H1 (cell line): ENCODE measurements around the gene STX8. TPM values are rescaled to one million over a fixed set of nuclear protein-coding genes. Genes with fewer than 3 reads are reported as not detected.

Experiments used
- CTCF ChIA-PET: fragments of 300-600 bp; sonication (Branson Sonifier 250); formaldehyde crosslinking; loops from one replicate; lab custom pipeline; 2021; ENCODE audit not compliant: partially characterized antibody; lab: Charles Lee
- POLR2A ChIA-PET: fragments of 300-600 bp; sonication (Branson Sonifier 250); formaldehyde crosslinking; loops from one replicate; lab custom pipeline; 2021; ENCODE audit warnings: inconsistent platforms; ENCODE audit not compliant: partially characterized antibody; lab: Charles Lee
- DNase-seq, 2 experiments: peaks; one replicate each; pipeline versions ENCODE4 v3.0.0 to v3.0.0-alpha.2; 2010 to 2022; ENCODE audit warnings: low spot score in 2 of 2, low read depth in 1 of 2, mixed read lengths in 1 of 2
- FAIRE-seq: peaks from 2 replicates; lab custom pipeline; 2011; peaks lifted over from hg19 to GRCh38; lab: Jason Lieb, UNC
- H2AFZ ChIP-seq: 2 replicates; pipeline ENCODE4 v1.8.1; 2012; ENCODE audit warnings: low read length, inconsistent platforms
- H2AK5ac ChIP-seq: 2 replicates; pipeline ENCODE4 v1.6.1; 2013; ENCODE audit warnings: low read depth, low read length
- H2BK120ac ChIP-seq: replicated peaks from 2 replicates; pipeline ENCODE3; 2013; ENCODE audit warnings: low read depth, low read length, inconsistent platforms
- H2BK12ac ChIP-seq: 2 replicates; pipeline ENCODE4 v1.6.1; 2013; ENCODE audit warnings: low read depth, low read length
- H2BK15ac ChIP-seq: 2 replicates; pipeline ENCODE4 v1.6.1; 2013; ENCODE audit warnings: low read length
- H2BK20ac ChIP-seq: 2 replicates; pipeline ENCODE4 v1.6.1; 2013; ENCODE audit warnings: low read length
- H2BK5ac ChIP-seq: 2 replicates; pipeline ENCODE4 v1.6.1; 2013; ENCODE audit warnings: low read depth, low read length
- H3K14ac ChIP-seq: 2 replicates; pipeline ENCODE4 v1.6.1; 2013; ENCODE audit warnings: inconsistent platforms; ENCODE audit not compliant: insufficient read length
- H3K18ac ChIP-seq: 2 replicates; pipeline ENCODE4 v1.6.1; 2013; ENCODE audit warnings: low read length; ENCODE audit errors: extremely low read depth
- H3K23ac ChIP-seq: 2 replicates; pipeline ENCODE4 v1.6.1; 2013; ENCODE audit warnings: inconsistent platforms; ENCODE audit not compliant: insufficient read length
- H3K23me2 ChIP-seq: 2 replicates; pipeline ENCODE4 v1.6.1; 2013; ENCODE audit warnings: low read depth, low read length
- H3K27ac ChIP-seq: 2 replicates; pipeline ENCODE4 v1.6.1; 2011; ENCODE audit warnings: low read depth, low read length, inconsistent platforms
- H3K27me3 ChIP-seq, 4 experiments: replicated peaks in 1 of 4; 1 replicate in 1 of 4; 2 replicates in 3 of 4; pipeline versions ENCODE4 v1.6.1 to v1.8.1; 2011 to 2013; ENCODE audit warnings: low read length in 3 of 4, mild to moderate bottlenecking in 3 of 4, inconsistent platforms in 2 of 4, mixed read lengths in 2 of 4, moderate library complexity in 1 of 4; ENCODE audit not compliant: control insufficient read depth in 3 of 4, insufficient read depth in 3 of 4; ENCODE audit errors: extremely low read depth in 1 of 4
- H3K36me3 ChIP-seq, 4 experiments: 2 replicates each; pipeline versions ENCODE4 v1.6.1 to v1.8.1; 2011 to 2013; ENCODE audit warnings: mild to moderate bottlenecking in 4 of 4, low read length in 3 of 4, moderate library complexity in 2 of 4, control low read depth in 1 of 4, inconsistent platforms in 1 of 4; ENCODE audit not compliant: insufficient read depth in 4 of 4, control insufficient read depth in 2 of 4
- H3K4ac ChIP-seq: replicated peaks from 2 replicates; pipeline ENCODE3; 2013; ENCODE audit warnings: low read length, low read depth, mixed read lengths, inconsistent platforms; ENCODE audit not compliant: insufficient read length
- H3K4me1 ChIP-seq, 4 experiments: replicated peaks in 1 of 4; 1 replicate in 1 of 4; 2 replicates in 3 of 4; pipeline versions ENCODE4 v1.6.1 to v1.8.1; 2011 to 2013; ENCODE audit warnings: low read length in 3 of 4, inconsistent platforms in 2 of 4, mixed read lengths in 1 of 4; ENCODE audit not compliant: insufficient read depth in 4 of 4, control insufficient read depth in 3 of 4
- H3K4me2 ChIP-seq, 2 experiments: 2 replicates each; pipeline versions ENCODE4 v1.6.1 to v1.8.1; 2011 to 2013; ENCODE audit warnings: low read depth in 2 of 2, low read length in 2 of 2, control low read depth in 1 of 2, inconsistent platforms in 1 of 2, mild to moderate bottlenecking in 1 of 2; ENCODE audit not compliant: insufficient read depth in 1 of 2
- H3K4me3 ChIP-seq, 4 experiments: fragments of 200-600, 300-600 bp in 1 of 4; sonication (generic), shearing (Covaris generic), sonication (Bioruptor Twin) in 1 of 4; 2 replicates each; pipeline versions ENCODE4 v1.5.1 to v1.8.1; 2011 to 2016; ENCODE audit warnings: low read length in 4 of 4, low read depth in 3 of 4, control low read depth in 2 of 4, inconsistent platforms in 2 of 4, mild to moderate bottlenecking in 2 of 4, mixed read lengths in 1 of 4, moderate library complexity in 1 of 4; ENCODE audit not compliant: insufficient read depth in 2 of 4; ENCODE audit errors: extremely low read depth in 1 of 4
- H3K56ac ChIP-seq: replicated peaks from 2 replicates; pipeline ENCODE3; 2013; ENCODE audit warnings: low read depth, mild to moderate bottlenecking, mixed read lengths, low read length, inconsistent platforms; ENCODE audit not compliant: insufficient read length
- H3K79me1 ChIP-seq: 2 replicates; pipeline ENCODE4 v1.6.1; 2013; ENCODE audit warnings: low read depth, low read length, control low read depth
- H3K79me2 ChIP-seq, 2 experiments: 2 replicates each; pipeline versions ENCODE4 v1.6.1 to v1.8.1; 2012 to 2013; ENCODE audit warnings: low read length in 2 of 2, mild to moderate bottlenecking in 2 of 2, inconsistent platforms in 1 of 2; ENCODE audit not compliant: insufficient read depth in 2 of 2, control insufficient read depth in 1 of 2
- H3K9ac ChIP-seq, 4 experiments: replicated peaks in 1 of 4; 1 replicate in 1 of 4; 2 replicates in 3 of 4; pipeline versions ENCODE4 v1.6.1 to v1.8.1; 2011 to 2013; ENCODE audit warnings: low read depth in 3 of 4, low read length in 3 of 4, control low read depth in 2 of 4, mild to moderate bottlenecking in 2 of 4, moderate library complexity in 2 of 4, inconsistent platforms in 1 of 4; ENCODE audit errors: extremely low read depth in 1 of 4
- H3K9me3 ChIP-seq, 2 experiments: 2 replicates each; pipeline versions ENCODE4 v1.6.1 to v1.8.1; 2012 to 2013; ENCODE audit warnings: mild to moderate bottlenecking in 2 of 2, moderate library complexity in 2 of 2, control low read depth in 1 of 2, inconsistent platforms in 1 of 2, low read depth in 1 of 2, low read length in 1 of 2, mixed read lengths in 1 of 2; ENCODE audit not compliant: insufficient read depth in 2 of 2
- H4K20me1 ChIP-seq, 2 experiments: replicated peaks in 1 of 2; 2 replicates each; pipeline versions ENCODE3 to v1.8.1; 2011 to 2013; ENCODE audit warnings: inconsistent platforms in 2 of 2, low read length in 2 of 2, mild to moderate bottlenecking in 1 of 2; ENCODE audit not compliant: insufficient read depth in 2 of 2, control insufficient read depth in 1 of 2
- H4K5ac ChIP-seq: 2 replicates; pipeline ENCODE4 v1.6.1; 2013; ENCODE audit warnings: low read length, low read depth, mixed read lengths, inconsistent platforms; ENCODE audit not compliant: insufficient read length
- H4K8ac ChIP-seq: 2 replicates; pipeline ENCODE4 v1.8.0; 2013; ENCODE audit warnings: mild to moderate bottlenecking, moderate library complexity, low read length, inconsistent platforms; ENCODE audit not compliant: insufficient read depth; ENCODE audit errors: extremely low read depth
- H4K91ac ChIP-seq: replicated peaks from 2 replicates; pipeline ENCODE3; 2013; ENCODE audit warnings: low read length, mixed read lengths, inconsistent platforms; ENCODE audit not compliant: insufficient read length
- BRCA1 ChIP-seq: IDR thresholded peaks from 2 replicates; pipeline ENCODE4 v1.6.1; 2012; ENCODE audit warnings: low read depth, low read length, improper control_type of control experiment
- CBX5 ChIP-seq: fragments of 300-800, 300-1000 bp; sonication (generic); IDR thresholded peaks from 2 replicates; pipeline ENCODE4 v1.7.1; 2016; ENCODE audit warnings: antibody characterized with exemption, low read length, low read depth
- CHD1 ChIP-seq: IDR thresholded peaks from 2 replicates; pipeline ENCODE4 v1.6.1; 2012; ENCODE audit warnings: low read depth, low read length, improper control_type of control experiment
- EZH2 ChIP-seq: fragments of 200-600 bp; sonication (generic); IDR thresholded peaks from 2 replicates; pipeline ENCODE4 v1.7.1; 2012; ENCODE audit warnings: low read depth, mild to moderate bottlenecking, moderate library complexity, low read length, inconsistent platforms; ENCODE audit not compliant: severe bottlenecking
- FOSL1 ChIP-seq: IDR thresholded peaks from 2 replicates; pipeline ENCODE4 v1.6.1; 2011; ENCODE audit warnings: mild to moderate bottlenecking, low read depth, low read length, moderate library complexity; ENCODE audit not compliant: insufficient read depth
- GABPA ChIP-seq: IDR thresholded peaks from 2 replicates; pipeline ENCODE4 v1.6.1; 2011; ENCODE audit warnings: mild to moderate bottlenecking, low read length, moderate library complexity, borderline replicate concordance; ENCODE audit not compliant: insufficient read depth
- NANOG ChIP-seq: IDR thresholded peaks from 2 replicates; pipeline ENCODE4 v1.6.1; 2011; ENCODE audit warnings: low read length, low read depth, mild to moderate bottlenecking, inconsistent platforms; ENCODE audit not compliant: insufficient read depth, poor library complexity, severe bottlenecking
- RBBP5 ChIP-seq: IDR thresholded peaks from 2 replicates; pipeline ENCODE4 v1.7.1; 2012; ENCODE audit warnings: low read depth, mild to moderate bottlenecking, inconsistent platforms, low read length, moderate library complexity, borderline replicate concordance
- SIX5 ChIP-seq: IDR thresholded peaks from 2 replicates; pipeline ENCODE4 v1.6.1; 2011; ENCODE audit warnings: mild to moderate bottlenecking, low read depth, low read length
- TAF1 ChIP-seq: IDR thresholded peaks from 2 replicates; pipeline ENCODE4 v1.6.1; 2011; ENCODE audit warnings: mild to moderate bottlenecking, low read depth, low read length
- ZNF274 ChIP-seq: IDR thresholded peaks from 2 replicates; pipeline ENCODE4 v1.7.0; 2012; ENCODE audit warnings: low read length, borderline replicate concordance; ENCODE audit errors: extremely low read depth
- WGBS, 2 experiments: shearing (Covaris generic) in 1 of 2; methylation state at CpG; one replicate each; pipeline versions ENCODE4 v1.1.6 to v1.1.7; 2013 to 2015; ENCODE audit warnings: low lambda C conversion rate in 2 of 2, mixed read lengths in 2 of 2, inconsistent platforms in 1 of 2, low coverage in 1 of 2, missing lambda C conversion rate in 1 of 2; ENCODE audit not compliant: insufficient replicate concordance in 2 of 2, insufficient coverage in 1 of 2, insufficient read length in 1 of 2; ENCODE audit errors: extremely low coverage in 1 of 2, missing lambda C conversion rate in 1 of 2; 5-methylcytosine and 5-hydroxymethylcytosine counted together
- polyA plus RNA-seq, 7 experiments: library from polyadenylated mRNA; depleted of rRNA in 3 of 7; stranded (reverse) in 5 of 7; unstranded in 2 of 7; fragments of >200 nt in 5 of 7; fragments of 200-250 nt in 2 of 7; gene quantifications; 1 replicate in 5 of 7; 2 replicates in 1 of 7; 4 replicates in 1 of 7; pipeline versions ENCODE4 v1.2.1 to v1.2.3, GENCODE V29; 2011 to 2013; ENCODE audit warnings: missing spikeins in 2 of 7, mixed read lengths in 2 of 7
- total RNA-seq: library from RNA; stranded (reverse); fragmentation: NEBNext Ultra II Directional; extraction: Animal tissue kit (Norgen Biotek cat#: 25700); gene quantifications from 2 replicates; pipeline ENCODE4 v1.2.1, GENCODE V29; 2021

Gene STX8
- total and polyA plus RNA-seq, 2 of the 8 experiments (the other 6 are each of a cell fraction or from before 2014, with no cell fraction given): 22.8 to 42.5 TPM

- no peaks in the 10 kb centered on the region for H3K79me1 ChIP-seq
- no peak overlapping the region for H3K4me3 ChIP-seq
- no peak overlapping the region for H3K18ac ChIP-seq
- no peaks in the 10 kb centered on the region for H4K20me1 ChIP-seq
- CTCF ChIA-PET: interaction anchor here (0.8 to 0.9 kb wide), 2 partner anchors 12 to 17 kb away, joined by 3 read pairs; no protein-coding TSS in a partner anchor
- H2AFZ ChIP-seq: no peak overlapping the region
- no peak overlapping the region for H3K9ac ChIP-seq
- H4K91ac ChIP-seq: no peak overlapping the region
- peaks cover 0 to 2% of the 10 kb centered on the region in 2 experiments; a peak in 1 of 4 replicates for H3K9me3 ChIP-seq
- no peaks in the 10 kb centered on the region for H3K27me3 ChIP-seq
- no peaks in the 10 kb centered on the region for H3K23me2 ChIP-seq
- H4K8ac ChIP-seq: no peak overlapping the region
- H2BK15ac ChIP-seq: 0 out of 2 replicates have a peak overlapping the region, but pooled peaks have one; percentile 40
- no peak overlapping the region for H4K5ac ChIP-seq
- H3K14ac ChIP-seq: no peak overlapping the region
- no peak overlapping the region for H2AK5ac ChIP-seq
- H3K36me3 ChIP-seq: no peaks in the 10 kb centered on the region
- no peak overlapping the region for H2BK120ac ChIP-seq
- H2BK12ac ChIP-seq: no peak overlapping the region
- H3K27ac ChIP-seq: no peak overlapping the region
- no peak for FAIRE-seq
- no peak for TF ChIP-seq CBX5
- TF ChIP-seq CHD1: no peak
- TF ChIP-seq SIX5: no peak
- TF ChIP-seq NANOG: no peak
- no peak for TF ChIP-seq ZNF274
- TF ChIP-seq GABPA: no peak
- TF ChIP-seq BRCA1: no peak
- no peak for TF ChIP-seq TAF1
- no peak for TF ChIP-seq FOSL1
- TF ChIP-seq RBBP5: no peak
- no peak for TF ChIP-seq EZH2
- TF ChIP-seq, all 59 proteins: peak for 0
- no peak for DNase-seq
- POLR2A ChIA-PET: no interaction called here
- no peak overlapping the region for H2BK5ac ChIP-seq
- no peak overlapping the region for H3K4me2 ChIP-seq
- H3K56ac ChIP-seq: no peak overlapping the region
- no peak overlapping the region for H3K4ac ChIP-seq
- H3K4me1 ChIP-seq: peaks cover 0 to 10% (median 3%) of the 10 kb centered on the region in 4 experiments; a peak in 4 of 7 replicates
- H3K79me2 ChIP-seq: no peaks in the 10 kb centered on the region
- 98% methylated on average over 4 of the region's 4 CpGs; no CpG with 5 or more reads in 1 of the 2 experiments for WGBS, 2 experiments
- no peak overlapping the region for H3K23ac ChIP-seq
- H2BK20ac ChIP-seq: no peak overlapping the region
Observed at GRCh38 chr17:9313346-9313745, 262.3 kb downstream of the STX8 start.
